OCI-LY3 (cell line): ENCODE data around the gene C1QTNF9.

ENCODE experiments used
- H2AFZ ChIP-seq: fragments of 200-600, 300-600 bp; shearing (Covaris generic); 2 replicates; pipeline ENCODE4 v1.6.0; 2014; ENCODE audit warnings: antibody characterized with exemption, low read depth, low read length
- H3K27ac ChIP-seq: fragments of 200-600, 300-600 bp; sonication (generic); 2 replicates; pipeline ENCODE4 v1.5.1; 2014; ENCODE audit warnings: mild to moderate bottlenecking, low read length, moderate library complexity, mixed read lengths
- H3K27me3 ChIP-seq: fragments of 200-600, 300-600 bp; sonication (generic); 2 replicates; pipeline ENCODE4 v1.6.1; 2014; ENCODE audit warnings: low read depth, low read length, mixed read lengths
- H3K36me3 ChIP-seq: fragments of 200-600, 300-600 bp; sonication (generic); replicated peaks from 2 replicates; pipeline ENCODE3; 2014; ENCODE audit warnings: low read depth, low read length, mixed read lengths
- H3K4me1 ChIP-seq: fragments of 300-600, 200-600 bp; sonication (generic); 2 replicates; pipeline ENCODE4 v1.6.1; 2014; ENCODE audit warnings: low read length, mixed read lengths
- H3K4me2 ChIP-seq: fragments of 200-600, 300-600 bp; sonication (generic); 2 replicates; pipeline ENCODE4 v1.6.1; 2014; ENCODE audit warnings: low read length, mixed read lengths
- H3K4me3 ChIP-seq: fragments of 300-600, 200-600 bp; sonication (generic); 2 replicates; pipeline ENCODE4 v1.5.1; 2014; ENCODE audit warnings: antibody characterized with exemption, mild to moderate bottlenecking, low read length, moderate library complexity
- H3K79me2 ChIP-seq: fragments of 300-600, 200-600 bp; shearing (Covaris generic); 2 replicates; pipeline ENCODE4 v1.6.1; 2014; ENCODE audit warnings: mild to moderate bottlenecking, low read length, mixed read lengths
- H3K9ac ChIP-seq: fragments of 300-600, 200-600 bp; shearing (Covaris generic); 2 replicates; pipeline ENCODE4 v1.6.0; 2014; ENCODE audit warnings: mild to moderate bottlenecking, low read length, moderate library complexity
- H3K9me3 ChIP-seq: fragments of 200-600, 300-600 bp; shearing (Covaris generic); 2 replicates; pipeline ENCODE4 v1.6.1; 2014; ENCODE audit warnings: low read length, mixed read lengths; ENCODE audit not compliant: insufficient read depth
- H4K20me1 ChIP-seq: fragments of 200-600, 300-600 bp; sonication (generic); 2 replicates; pipeline ENCODE4 v1.6.1; 2016; ENCODE audit warnings: low read length, mixed read lengths; ENCODE audit not compliant: insufficient read depth
- CTCF ChIP-seq: fragments of 200-600, 300-600 bp; sonication (generic); IDR thresholded peaks from 2 replicates; pipeline ENCODE4 v1.5.1; 2014; ENCODE audit warnings: antibody characterized with exemption, low read length, low read depth
- EZH2phosphoT487 ChIP-seq: fragments of 200-600 bp; shearing (Covaris generic); IDR thresholded peaks from 2 replicates; pipeline ENCODE4 v1.6.1; 2018; ENCODE audit warnings: antibody characterized with exemption, mixed run types, low read depth

Gene C1QTNF9

DNA sequence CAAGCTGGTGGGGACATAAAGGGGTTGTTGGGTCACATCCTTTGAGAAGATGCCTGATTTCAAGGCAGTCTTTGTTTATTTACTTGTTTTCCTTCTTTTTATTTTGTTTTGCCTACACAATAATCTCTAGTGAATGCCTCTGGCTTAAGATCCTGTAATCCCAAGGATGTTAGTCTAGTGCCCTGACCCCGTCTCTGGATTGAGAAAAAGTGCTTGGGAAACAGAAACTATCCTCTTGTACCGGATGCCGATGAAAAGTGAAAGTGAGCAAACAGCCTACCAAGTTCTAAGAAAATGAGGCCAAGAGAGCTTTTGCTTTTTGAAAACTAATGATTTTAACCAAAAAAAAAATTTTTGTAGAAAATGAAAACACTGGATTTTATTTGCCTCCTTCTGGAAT is 42.1 kb upstream of the C1QTNF9 start:
- Histone ChIP-seq H3K79me2 (no peaks in the 10 kb centered on the region), H4K20me1 (no peaks in the 10 kb centered on the region), H3K27ac (no peak overlapping the region), H3K9ac (no peak overlapping the region), H2AFZ (no peak overlapping the region), H3K9me3 (no peaks in the 10 kb centered on the region), H3K4me3 (no peak overlapping the region), H3K4me2 (no peak overlapping the region), H3K36me3 (no peaks in the 10 kb centered on the region), H3K27me3 (no peaks in the 10 kb centered on the region), H3K4me1 (peaks cover 22% of the 10 kb centered on the region)
- no peak for TF ChIP-seq CTCF
- TF ChIP-seq EZH2phosphoT487 = no peak

DNA sequence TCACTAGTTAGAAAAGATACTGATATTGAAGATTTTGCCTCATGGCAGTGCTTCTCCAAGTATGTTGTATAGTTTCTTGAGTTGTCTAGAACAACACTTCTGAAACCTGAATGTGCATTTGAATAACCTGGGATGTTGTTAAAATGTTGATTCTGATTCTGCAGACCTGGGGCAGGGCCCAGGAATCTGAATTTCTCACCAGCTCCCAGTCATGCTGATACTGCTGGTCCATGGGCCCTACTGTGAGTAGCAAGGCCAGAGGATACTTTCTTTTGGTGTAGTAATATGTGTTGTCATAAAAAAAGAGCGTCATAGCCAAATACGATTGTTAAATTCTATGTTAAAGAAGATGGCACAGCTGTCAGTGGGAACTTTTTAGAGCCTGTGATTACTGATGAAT is 41.6 kb upstream of the C1QTNF9 start:
- Histone ChIP-seq H3K4me3 (no peak overlapping the region), H3K79me2 (no peaks in the 10 kb centered on the region), H3K9me3 (no peaks in the 10 kb centered on the region), H3K36me3 (no peaks in the 10 kb centered on the region), H3K9ac (no peak overlapping the region), H2AFZ (no peak overlapping the region), H3K27ac (no peak overlapping the region), H4K20me1 (no peaks in the 10 kb centered on the region), H3K4me1 (peaks cover 25% of the 10 kb centered on the region), H3K4me2 (no peak overlapping the region), H3K27me3 (no peaks in the 10 kb centered on the region)
- TF ChIP-seq EZH2phosphoT487 (no peak), CTCF (no peak)

GRCh38 chr13:24269821-24270220 is 39.6 kb upstream of the C1QTNF9 start:
- no peaks in the 10 kb centered on the region for H3K79me2 ChIP-seq
- H4K20me1 ChIP-seq = no peaks in the 10 kb centered on the region
- no peaks in the 10 kb centered on the region for H3K9me3 ChIP-seq
- no peak overlapping the region for H3K9ac ChIP-seq
- H3K4me1 ChIP-seq = peaks cover 37% of the 10 kb centered on the region
- no peak overlapping the region for H3K27ac ChIP-seq
- H2AFZ ChIP-seq = no peak overlapping the region
- no peak for TF ChIP-seq EZH2phosphoT487
- TF ChIP-seq CTCF = no peak
- no peaks in the 10 kb centered on the region for H3K36me3 ChIP-seq
- no peak overlapping the region for H3K4me3 ChIP-seq
- H3K4me2 ChIP-seq = no peak overlapping the region
- no peaks in the 10 kb centered on the region for H3K27me3 ChIP-seq

GRCh38 chr13:24270639-24271141 is 38.7 kb upstream of the C1QTNF9 start:
- no peaks in the 10 kb centered on the region for H3K9me3 ChIP-seq
- peak overlapping the region; percentile 54 for H3K9ac ChIP-seq
- H3K79me2 ChIP-seq = no peaks in the 10 kb centered on the region
- no peaks in the 10 kb centered on the region for H3K36me3 ChIP-seq
- H4K20me1 ChIP-seq = no peaks in the 10 kb centered on the region
- H3K27ac ChIP-seq = no peak overlapping the region
- peak overlapping the region; percentile 80 for H2AFZ ChIP-seq
- H3K4me2 ChIP-seq = peak overlapping the region; percentile 80
- H3K27me3 ChIP-seq = no peaks in the 10 kb centered on the region
- H3K4me1 ChIP-seq = peaks cover 45% of the 10 kb centered on the region
- TF ChIP-seq EZH2phosphoT487 (no peak), CTCF (no peak)
- peak overlapping the region; percentile 71 for H3K4me3 ChIP-seq
